ENCODE measurements around the gene DGKZ.

The DGKZ gene

GRCh38 chr11:46345881-46346484, 1.3 kb upstream of the DGKZ start:
- DNase-seq: no peak

- DNase-seq: no peak
Measured at GRCh38 chr11:46347637-46348311, 511 bp downstream of the DGKZ start.

GRCh38 chr11:46348566-46349401, 1.5 kb downstream of the DGKZ start:
- no peak for DNase-seq

- no peak for DNase-seq
Measured at GRCh38 chr11:46350695-46351094, 3.4 kb downstream of the DGKZ start.

- DNase-seq: no peak
Measured at GRCh38 chr11:46351148-46351547, 3.9 kb downstream of the DGKZ start.

- DNase-seq: no peak
Measured at GRCh38 chr11:46351606-46352005, 4.3 kb downstream of the DGKZ start.

- no peak for DNase-seq
Measured at GRCh38 chr11:46352063-46352841, 5.0 kb downstream of the DGKZ start.

- DNase-seq: no peak
Measured at GRCh38 chr11:46353698-46354097, 6.4 kb downstream of the DGKZ start.

- DNase-seq: no peak
Measured at GRCh38 chr11:46356924-46357482, 9.7 kb downstream of the DGKZ start.

GRCh38 chr11:46357483-46357936, 10.2 kb downstream of the DGKZ start:
- no peak for DNase-seq

- DNase-seq: no peak
Measured at GRCh38 chr11:46359953-46360352, 12.7 kb downstream of the DGKZ start.

- no peak for DNase-seq
Measured at GRCh38 chr11:46360878-46361277, 13.6 kb downstream of the DGKZ start.

- no peak for DNase-seq
Measured at GRCh38 chr11:46361283-46362155, 14.3 kb downstream of the DGKZ start.

GRCh38 chr11:46362156-46363030, 15.1 kb downstream of the DGKZ start:
- no peak for DNase-seq

GRCh38 chr11:46363031-46363407, 15.8 kb downstream of the DGKZ start:
- DNase-seq: peak; percentile 39

- peak; percentile 63 for DNase-seq
Measured at GRCh38 chr11:46363455-46364005, 16.3 kb downstream of the DGKZ start.

GRCh38 chr11:46364056-46364455, 16.8 kb downstream of the DGKZ start:
- no peak for DNase-seq

GRCh38 chr11:46364791-46365190, 17.5 kb downstream of the DGKZ start:
- no peak for DNase-seq

GRCh38 chr11:46366260-46366659, 19.0 kb downstream of the DGKZ start:
- no peak for DNase-seq

GRCh38 chr11:46366661-46367161, 19.4 kb downstream of the DGKZ start:
- DNase-seq: no peak
